ENCODE data around the gene ACVR2B. TPM values are rescaled to one million over a fixed set of nuclear protein-coding genes. Genes with fewer than 3 reads are reported as not detected.

ACVR2B gene
- total RNA-seq, 1 experiment from 2014 or later = 18.3 TPM

DNA sequence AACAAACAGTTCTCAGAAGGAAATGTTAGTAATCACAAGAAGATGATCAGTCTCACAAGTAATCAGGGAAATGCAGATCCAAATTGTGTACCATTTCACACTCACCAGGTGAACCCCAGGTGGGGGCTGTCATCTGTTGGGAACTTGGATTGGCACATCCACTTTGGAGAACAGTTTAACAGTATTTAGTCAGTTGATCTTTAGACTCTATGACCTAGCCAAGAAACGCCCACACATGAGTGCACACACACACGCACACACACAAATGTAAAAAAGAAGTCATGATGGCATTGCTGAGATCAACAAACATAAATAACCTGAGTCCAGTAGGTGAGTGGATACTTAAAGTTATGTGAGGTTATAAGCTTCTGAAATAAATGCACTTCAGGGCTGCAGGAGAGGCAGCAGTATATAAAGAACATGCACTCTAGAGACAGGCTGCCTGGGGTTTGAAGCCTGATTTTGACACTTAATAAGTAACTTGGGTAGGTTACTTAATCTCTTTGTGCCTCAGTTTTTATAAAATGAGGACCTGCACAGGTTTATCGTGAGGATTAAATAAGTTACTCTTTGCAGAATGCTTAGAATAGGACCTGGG lies 17.7 kb downstream of the ACVR2B start:
- POLR2A ChIA-PET = no interaction called here
- H3K4me3 ChIP-seq (replicated peaks in 1 of 2; ENCODE audit: low read depth in 1 of 2, low read length in 2 of 2) = no peak overlapping the region
- no peak overlapping the region for H3K9ac ChIP-seq (ENCODE audit: low read length)
- no peak overlapping the region for H3K4me2 ChIP-seq (ENCODE audit: low read length)
- CTCF ChIA-PET = interaction anchor here (0.6 to 1.8 kb wide), 2 partner anchors 8 to 497 kb away, joined by 3 to 4 read pairs; no protein-coding TSS in a partner anchor
- no peak for ATAC-seq
- no peak overlapping the region for H3K27ac ChIP-seq (ENCODE audit: low read depth, low read length)
- no peak overlapping the region for H2AFZ ChIP-seq (ENCODE audit: low read depth, low read length, poor library complexity, severe bottlenecking)
- no peaks in the 10 kb centered on the region for H3K9me2 ChIP-seq (ENCODE audit: insufficient read depth)
- no peaks in the 10 kb centered on the region for H3K27me3 ChIP-seq (ENCODE audit: insufficient read depth, low read length)
- H3K9me3 ChIP-seq (ENCODE audit: control insufficient read depth in 1 of 2, insufficient read depth in 1 of 2, low read depth in 1 of 2, low read length in 2 of 2) = peaks cover 0 to 9% of the 10 kb centered on the region in 2 experiments; a peak in 2 of 4 replicates
- no peaks in the 10 kb centered on the region for H4K20me1 ChIP-seq (ENCODE audit: insufficient read depth)
- no peaks in the 10 kb centered on the region for H3K36me3 ChIP-seq (ENCODE audit: control insufficient read depth in 1 of 2, insufficient read depth in 2 of 2, low read length in 2 of 2)
- peaks cover 35% of the 10 kb centered on the region; the same call in 1 of the 2 replicates for H3K79me2 ChIP-seq (ENCODE audit: insufficient read depth, low read length)
- intact Hi-C loops (cut with micrococcal nuclease) = no loop called here
- no peak for DNase-seq (ENCODE audit: low read depth, low spot score)
- TF ChIP-seq, protein P1, sequence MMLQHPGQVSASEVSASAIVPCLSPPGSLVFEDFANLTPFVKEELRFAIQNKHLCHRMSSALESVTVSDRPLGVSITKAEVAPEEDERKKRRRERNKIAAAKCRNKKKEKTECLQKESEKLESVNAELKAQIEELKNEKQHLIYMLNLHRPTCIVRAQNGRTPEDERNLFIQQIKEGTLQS (IDR thresholded peaks at IDR 0.05) = no peak
- no peak for TF ChIP-seq EZH2 (IDR thresholded peaks at IDR 0.05)
- no peak for TF ChIP-seq POLR2A (IDR thresholded peaks at IDR 0.05; ENCODE audit: borderline replicate concordance, extremely low read depth, insufficient read depth, insufficient read length)
- TF ChIP-seq POLR2AphosphoS5 (IDR thresholded peaks at IDR 0.05; ENCODE audit: low read depth, low read length) = no peak
- TF ChIP-seq SIN3A (IDR thresholded peaks at IDR 0.05; ENCODE audit: low read depth) = no peak
- TF ChIP-seq ZNF274 (IDR thresholded peaks at IDR 0.05; ENCODE audit: low read depth, low read length) = no peak
- TF ChIP-seq EZH2phosphoT487 (IDR thresholded peaks at IDR 0.05; ENCODE audit: borderline replicate concordance) = no peak
- TF ChIP-seq, protein P2, sequence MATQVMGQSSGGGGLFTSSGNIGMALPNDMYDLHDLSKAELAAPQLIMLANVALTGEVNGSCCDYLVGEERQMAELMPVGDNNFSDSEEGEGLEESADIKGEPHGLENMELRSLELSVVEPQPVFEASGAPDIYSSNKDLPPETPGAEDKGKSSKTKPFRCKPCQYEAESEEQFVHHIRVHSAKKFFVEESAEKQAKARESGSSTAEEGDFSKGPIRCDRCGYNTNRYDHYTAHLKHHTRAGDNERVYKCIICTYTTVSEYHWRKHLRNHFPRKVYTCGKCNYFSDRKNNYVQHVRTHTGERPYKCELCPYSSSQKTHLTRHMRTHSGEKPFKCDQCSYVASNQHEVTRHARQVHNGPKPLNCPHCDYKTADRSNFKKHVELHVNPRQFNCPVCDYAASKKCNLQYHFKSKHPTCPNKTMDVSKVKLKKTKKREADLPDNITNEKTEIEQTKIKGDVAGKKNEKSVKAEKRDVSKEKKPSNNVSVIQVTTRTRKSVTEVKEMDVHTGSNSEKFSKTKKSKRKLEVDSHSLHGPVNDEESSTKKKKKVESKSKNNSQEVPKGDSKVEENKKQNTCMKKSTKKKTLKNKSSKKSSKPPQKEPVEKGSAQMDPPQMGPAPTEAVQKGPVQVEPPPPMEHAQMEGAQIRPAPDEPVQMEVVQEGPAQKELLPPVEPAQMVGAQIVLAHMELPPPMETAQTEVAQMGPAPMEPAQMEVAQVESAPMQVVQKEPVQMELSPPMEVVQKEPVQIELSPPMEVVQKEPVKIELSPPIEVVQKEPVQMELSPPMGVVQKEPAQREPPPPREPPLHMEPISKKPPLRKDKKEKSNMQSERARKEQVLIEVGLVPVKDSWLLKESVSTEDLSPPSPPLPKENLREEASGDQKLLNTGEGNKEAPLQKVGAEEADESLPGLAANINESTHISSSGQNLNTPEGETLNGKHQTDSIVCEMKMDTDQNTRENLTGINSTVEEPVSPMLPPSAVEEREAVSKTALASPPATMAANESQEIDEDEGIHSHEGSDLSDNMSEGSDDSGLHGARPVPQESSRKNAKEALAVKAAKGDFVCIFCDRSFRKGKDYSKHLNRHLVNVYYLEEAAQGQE (IDR thresholded peaks at IDR 0.05; ENCODE audit: low read depth) = no peak
- TF ChIP-seq, protein P3, sequence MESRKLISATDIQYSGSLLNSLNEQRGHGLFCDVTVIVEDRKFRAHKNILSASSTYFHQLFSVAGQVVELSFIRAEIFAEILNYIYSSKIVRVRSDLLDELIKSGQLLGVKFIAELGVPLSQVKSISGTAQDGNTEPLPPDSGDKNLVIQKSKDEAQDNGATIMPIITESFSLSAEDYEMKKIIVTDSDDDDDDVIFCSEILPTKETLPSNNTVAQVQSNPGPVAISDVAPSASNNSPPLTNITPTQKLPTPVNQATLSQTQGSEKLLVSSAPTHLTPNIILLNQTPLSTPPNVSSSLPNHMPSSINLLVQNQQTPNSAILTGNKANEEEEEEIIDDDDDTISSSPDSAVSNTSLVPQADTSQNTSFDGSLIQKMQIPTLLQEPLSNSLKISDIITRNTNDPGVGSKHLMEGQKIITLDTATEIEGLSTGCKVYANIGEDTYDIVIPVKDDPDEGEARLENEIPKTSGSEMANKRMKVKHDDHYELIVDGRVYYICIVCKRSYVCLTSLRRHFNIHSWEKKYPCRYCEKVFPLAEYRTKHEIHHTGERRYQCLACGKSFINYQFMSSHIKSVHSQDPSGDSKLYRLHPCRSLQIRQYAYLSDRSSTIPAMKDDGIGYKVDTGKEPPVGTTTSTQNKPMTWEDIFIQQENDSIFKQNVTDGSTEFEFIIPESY (IDR thresholded peaks at IDR 0.05; ENCODE audit: extremely low read depth, insufficient replicate concordance, low read length) = no peak
- no peak for TF ChIP-seq YY1 (IDR thresholded peaks at IDR 0.05; ENCODE audit: extremely low read depth, insufficient replicate concordance, low read depth, low read length)
- TF ChIP-seq ELF1 (IDR thresholded peaks at IDR 0.05; ENCODE audit: borderline replicate concordance, low read depth) = no peak
- RAD21 ChIA-PET (ENCODE audit: low non-redundant PET in 1 of 2, low total read pairs in 2 of 2, uncharacterized antibody in 2 of 2, unreplicated experiment in 2 of 2) = no interaction called here
- no TSS peak for BruUV-seq (replicated peaks)
- peaks cover 2 to 7% of the 10 kb centered on the region in 2 experiments; a peak in 2 of 4 replicates for H3K4me1 ChIP-seq (ENCODE audit: control insufficient read depth in 1 of 2, insufficient read depth in 2 of 2, low read length in 2 of 2)
